ENCODE results near the gene LY6G5B. TPM values are rescaled to one million over a fixed set of nuclear protein-coding genes. Genes with fewer than 3 reads are reported as not detected.

LY6G5B gene
- total RNA-seq, 4 donors from 2014 or later = 2.4 to 21.3 (median 10.3) TPM

DNA sequence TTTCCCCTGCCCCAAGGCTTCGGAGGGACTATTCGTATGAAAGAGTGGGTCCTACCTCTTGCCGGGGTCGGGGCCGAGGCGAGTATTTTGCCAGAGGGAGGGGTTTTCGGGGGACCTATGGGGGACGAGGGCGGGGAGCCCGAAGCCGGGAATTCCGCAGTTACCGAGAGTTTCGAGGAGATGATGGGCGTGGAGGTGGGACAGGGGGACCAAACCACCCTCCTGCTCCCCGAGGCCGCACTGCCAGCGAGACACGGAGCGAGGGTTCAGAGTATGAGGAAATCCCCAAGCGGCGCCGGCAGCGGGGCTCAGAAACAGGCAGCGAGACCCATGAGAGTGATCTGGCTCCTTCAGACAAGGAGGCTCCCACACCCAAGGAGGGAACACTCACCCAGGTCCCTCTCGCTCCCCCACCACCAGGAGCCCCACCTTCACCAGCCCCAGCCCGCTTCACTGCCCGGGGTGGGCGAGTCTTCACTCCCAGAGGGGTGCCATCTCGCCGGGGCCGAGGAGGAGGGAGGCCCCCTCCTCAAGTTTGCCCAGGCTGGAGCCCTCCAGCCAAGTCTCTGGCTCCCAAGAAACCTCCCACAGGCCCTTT, 38.0 kb upstream of the LY6G5B start:
- DNase-seq = no peak
- WGBS, 2 donors (ENCODE audit: low coverage in 1 of 2) = 92% methylated on average over 32 of the region's 32 CpGs; no CpG with 5 or more reads in 1 of the 2 donors

DNA sequence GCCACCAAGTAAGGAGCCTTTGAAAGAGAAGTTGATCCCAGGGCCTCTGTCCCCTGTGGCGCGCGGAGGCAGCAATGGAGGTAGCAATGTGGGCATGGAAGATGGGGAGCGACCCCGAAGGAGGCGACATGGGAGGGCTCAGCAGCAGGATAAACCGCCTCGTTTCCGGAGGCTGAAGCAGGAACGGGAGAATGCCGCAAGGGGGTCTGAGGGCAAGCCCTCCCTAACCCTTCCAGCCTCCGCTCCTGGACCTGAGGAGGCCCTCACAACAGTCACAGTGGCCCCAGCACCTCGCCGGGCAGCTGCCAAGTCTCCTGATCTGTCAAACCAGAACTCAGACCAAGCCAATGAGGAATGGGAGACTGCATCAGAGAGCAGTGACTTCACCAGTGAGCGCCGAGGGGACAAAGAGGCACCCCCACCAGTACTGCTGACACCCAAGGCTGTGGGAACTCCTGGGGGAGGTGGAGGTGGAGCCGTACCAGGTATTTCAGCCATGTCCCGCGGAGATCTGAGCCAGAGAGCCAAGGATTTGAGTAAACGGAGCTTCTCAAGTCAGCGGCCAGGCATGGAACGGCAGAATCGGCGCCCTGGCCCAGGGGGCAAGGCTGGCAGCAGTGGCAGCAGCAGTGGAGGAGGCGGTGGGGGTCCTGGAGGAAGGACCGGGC, 37.4 kb upstream of the LY6G5B start:
- Histone ChIP-seq H3K27me3 (no peaks in the 10 kb centered on the region), H3K27ac (no peak overlapping the region), H3K4me1 (no peaks in the 10 kb centered on the region), H3K36me3 (peaks cover 0 to 84% (median 45%) of the 10 kb centered on the region in 4 donors), H3K4me3 (no peak overlapping the region), H3K9me3 (no peaks in the 10 kb centered on the region)
- 91% methylated on average over 26 of the region's 26 CpGs; no CpG with 5 or more reads in 1 of the 2 donors for WGBS, 2 donors (ENCODE audit: low coverage in 1 of 2)
- DNase-seq = no peak
- TF ChIP-seq EP300 (IDR thresholded peaks at IDR 0.05; ENCODE audit: low read depth) = no peak
- no peak for TF ChIP-seq POLR2A (IDR thresholded peaks at IDR 0.05)
- TF ChIP-seq POLR2AphosphoS5 (IDR thresholded peaks at IDR 0.05) = peak in 1 of 3 donors; percentile 3
- intact Hi-C loops (cut with DNase I; ENCODE audit: low total_unique reads) (no loop called here), in situ Hi-C loops (cut with MboI; ENCODE audit: low pct_ligation_motif_present in 1 of 4, low pct_unique_long_range_greater_than_20kb in 1 of 4, low sequenced_read_pairs in 3 of 4) (no loop called here)

More for the DNA sequence above, 38.0 kb upstream of the LY6G5B start:
- in situ Hi-C loops (cut with MboI; ENCODE audit: low pct_ligation_motif_present in 1 of 4, low pct_unique_long_range_greater_than_20kb in 1 of 4, low sequenced_read_pairs in 3 of 4) (no loop called here), intact Hi-C loops (cut with DNase I; ENCODE audit: low total_unique reads) (no loop called here)
- TF ChIP-seq POLR2AphosphoS5 (IDR thresholded peaks at IDR 0.05) (peak in 1 of 3 donors; percentile 41), POLR2A (IDR thresholded peaks at IDR 0.05) (no peak)
- Histone ChIP-seq H3K9me3 (no peaks in the 10 kb centered on the region), H3K4me3 (no peak overlapping the region), H3K36me3 (peaks cover 0 to 86% (median 45%) of the 10 kb centered on the region in 4 donors), H3K4me1 (no peaks in the 10 kb centered on the region), H3K27ac (no peak overlapping the region), H3K27me3 (no peaks in the 10 kb centered on the region)

DNA sequence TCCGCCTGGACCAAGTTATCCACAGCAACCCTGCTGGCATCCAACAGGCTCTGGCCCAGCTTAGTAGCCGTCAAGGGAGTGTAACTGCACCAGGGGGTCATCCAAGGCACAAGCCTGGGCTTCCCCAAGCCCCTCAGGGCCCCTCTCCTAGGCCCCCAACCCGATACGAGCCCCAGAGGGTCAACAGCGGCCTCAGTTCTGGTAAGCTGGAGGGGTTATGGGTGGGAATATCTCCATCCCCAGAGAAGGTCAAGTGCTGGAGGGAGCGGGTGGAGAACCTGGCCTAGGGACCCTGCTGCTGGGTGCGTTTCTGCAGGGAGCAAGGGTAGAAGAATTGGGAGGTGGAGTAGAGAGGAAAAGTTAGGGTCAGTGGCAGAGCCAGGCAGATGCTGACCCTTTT, 36.3 kb upstream of the LY6G5B start:
- in situ Hi-C loops (cut with MboI; ENCODE audit: low pct_ligation_motif_present in 1 of 4, low pct_unique_long_range_greater_than_20kb in 1 of 4, low sequenced_read_pairs in 3 of 4) (no loop called here), intact Hi-C loops (cut with DNase I; ENCODE audit: low total_unique reads) (no loop called here)
- H3K27me3 ChIP-seq = no peaks in the 10 kb centered on the region
- TF ChIP-seq POLR2AphosphoS5 (IDR thresholded peaks at IDR 0.05) = no peak
- no peak for TF ChIP-seq POLR2A (IDR thresholded peaks at IDR 0.05)
- TF ChIP-seq EP300 (IDR thresholded peaks at IDR 0.05; ENCODE audit: low read depth) = no peak
- TF ChIP-seq, protein P1, sequence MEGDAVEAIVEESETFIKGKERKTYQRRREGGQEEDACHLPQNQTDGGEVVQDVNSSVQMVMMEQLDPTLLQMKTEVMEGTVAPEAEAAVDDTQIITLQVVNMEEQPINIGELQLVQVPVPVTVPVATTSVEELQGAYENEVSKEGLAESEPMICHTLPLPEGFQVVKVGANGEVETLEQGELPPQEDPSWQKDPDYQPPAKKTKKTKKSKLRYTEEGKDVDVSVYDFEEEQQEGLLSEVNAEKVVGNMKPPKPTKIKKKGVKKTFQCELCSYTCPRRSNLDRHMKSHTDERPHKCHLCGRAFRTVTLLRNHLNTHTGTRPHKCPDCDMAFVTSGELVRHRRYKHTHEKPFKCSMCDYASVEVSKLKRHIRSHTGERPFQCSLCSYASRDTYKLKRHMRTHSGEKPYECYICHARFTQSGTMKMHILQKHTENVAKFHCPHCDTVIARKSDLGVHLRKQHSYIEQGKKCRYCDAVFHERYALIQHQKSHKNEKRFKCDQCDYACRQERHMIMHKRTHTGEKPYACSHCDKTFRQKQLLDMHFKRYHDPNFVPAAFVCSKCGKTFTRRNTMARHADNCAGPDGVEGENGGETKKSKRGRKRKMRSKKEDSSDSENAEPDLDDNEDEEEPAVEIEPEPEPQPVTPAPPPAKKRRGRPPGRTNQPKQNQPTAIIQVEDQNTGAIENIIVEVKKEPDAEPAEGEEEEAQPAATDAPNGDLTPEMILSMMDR (IDR thresholded peaks at IDR 0.05) = no peak
- 89% methylated on average over 7 of the region's 7 CpGs; no CpG with 5 or more reads in 1 of the 2 donors for WGBS, 2 donors (ENCODE audit: low coverage in 1 of 2)
- no peak overlapping the region for H3K4me3 ChIP-seq
- DNase-seq = no peak
- no peak overlapping the region for H3K27ac ChIP-seq
- no peaks in the 10 kb centered on the region for H3K9me3 ChIP-seq
- H3K36me3 ChIP-seq = peaks cover 0 to 75% (median 41%) of the 10 kb centered on the region in 4 donors
- no peaks in the 10 kb centered on the region for H3K4me1 ChIP-seq

DNA sequence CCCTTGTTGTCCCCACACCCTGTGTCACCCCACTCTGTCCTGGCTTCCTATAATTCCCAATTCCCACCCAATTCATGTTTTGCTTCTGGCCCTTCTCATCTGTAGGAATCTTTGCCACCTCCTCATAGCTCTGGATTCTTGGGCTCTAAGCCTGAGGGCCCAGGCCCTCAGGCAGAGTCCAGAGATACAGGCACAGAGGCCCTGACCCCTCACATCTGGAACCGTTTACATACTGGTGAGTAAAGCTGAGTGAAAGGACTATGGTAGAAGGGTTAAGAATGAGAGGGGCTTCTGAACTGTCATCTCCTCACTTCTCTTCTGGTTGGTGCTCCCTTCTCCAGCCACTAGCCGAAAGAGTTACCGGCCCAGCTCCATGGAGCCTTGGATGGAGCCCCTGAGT, 35.6 kb upstream of the LY6G5B start:
- 79% methylated on average over 3 of the region's 3 CpGs; no CpG with 5 or more reads in 1 of the 2 donors for WGBS, 2 donors (ENCODE audit: low coverage in 1 of 2)
- no peak overlapping the region for H3K27ac ChIP-seq
- H3K4me3 ChIP-seq = no peak overlapping the region
- H3K36me3 ChIP-seq = peaks cover 0 to 69% (median 38%) of the 10 kb centered on the region in 4 donors
- intact Hi-C loops (cut with DNase I; ENCODE audit: low total_unique reads) = no loop called here
- in situ Hi-C loops (cut with MboI; ENCODE audit: low pct_ligation_motif_present in 1 of 4, low pct_unique_long_range_greater_than_20kb in 1 of 4, low sequenced_read_pairs in 3 of 4) = no loop called here
- H3K4me1 ChIP-seq = no peaks in the 10 kb centered on the region
- no peaks in the 10 kb centered on the region for H3K27me3 ChIP-seq
- TF ChIP-seq, protein P1 (IDR thresholded peaks at IDR 0.05) = no peak
- no peak for TF ChIP-seq POLR2AphosphoS5 (IDR thresholded peaks at IDR 0.05)
- TF ChIP-seq POLR2A (IDR thresholded peaks at IDR 0.05) = no peak
- no peak for TF ChIP-seq EP300 (IDR thresholded peaks at IDR 0.05; ENCODE audit: low read depth)
- no peaks in the 10 kb centered on the region for H3K9me3 ChIP-seq
- no peak for DNase-seq

DNA sequence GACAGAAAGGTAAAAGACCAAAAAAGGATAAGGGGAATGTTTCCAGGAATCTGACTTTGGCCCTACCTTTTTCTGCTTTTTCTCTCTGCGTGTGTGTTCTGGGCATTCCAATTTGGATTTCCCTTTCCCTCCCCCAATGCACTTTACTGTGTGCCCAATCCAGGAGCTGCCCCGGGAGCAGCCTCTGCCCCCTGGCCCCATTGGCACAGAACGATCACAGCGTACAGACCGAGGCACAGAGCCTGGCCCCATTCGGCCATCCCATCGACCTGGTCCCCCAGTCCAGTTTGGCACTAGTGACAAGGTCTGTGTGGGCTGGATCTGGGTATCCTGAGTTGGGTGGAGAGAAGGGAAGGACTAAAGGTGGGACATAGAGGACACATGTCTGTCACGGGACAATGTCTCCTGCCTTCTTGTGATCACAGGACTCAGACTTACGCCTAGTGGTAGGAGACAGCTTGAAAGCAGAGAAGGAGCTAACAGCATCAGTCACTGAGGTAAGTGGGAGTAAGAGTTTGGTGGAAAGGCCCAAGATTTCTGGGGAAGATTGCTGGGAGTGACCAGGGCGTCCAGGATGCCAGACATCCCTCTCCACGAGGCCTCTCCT, 34.7 kb upstream of the LY6G5B start:
- no peak for DNase-seq
- no peak overlapping the region for H3K4me3 ChIP-seq
- H3K27me3 ChIP-seq = no peaks in the 10 kb centered on the region
- H3K9me3 ChIP-seq = no peaks in the 10 kb centered on the region
- no peak overlapping the region for H3K27ac ChIP-seq
- 80 to 85% methylated on average over 2 to 11 of the region's 11 CpGs for WGBS, 2 donors (ENCODE audit: low coverage in 1 of 2)
- peaks cover 0 to 71% (median 35%) of the 10 kb centered on the region in 4 donors for H3K36me3 ChIP-seq
- no peaks in the 10 kb centered on the region for H3K4me1 ChIP-seq
- intact Hi-C loops (cut with DNase I; ENCODE audit: low total_unique reads) = no loop called here
- TF ChIP-seq, protein P1 (IDR thresholded peaks at IDR 0.05) = no peak
- no peak for TF ChIP-seq POLR2AphosphoS5 (IDR thresholded peaks at IDR 0.05)
- no peak for TF ChIP-seq EP300 (IDR thresholded peaks at IDR 0.05; ENCODE audit: low read depth)
- no peak for TF ChIP-seq POLR2A (IDR thresholded peaks at IDR 0.05)
- in situ Hi-C loops (cut with MboI; ENCODE audit: low pct_ligation_motif_present in 1 of 4, low pct_unique_long_range_greater_than_20kb in 1 of 4, low sequenced_read_pairs in 3 of 4) = no loop called here
